LNCAP (cell line): ENCODE results near the gene ANKRD61.

Experiments
- TF ChIP-seq, protein P1 (sequence below): fragments of 450-650 bp; IDR thresholded peaks from 2 replicates; pipeline ENCODE4 v1.5.1; 2017; ENCODE audit warnings: mild to moderate bottlenecking

The ANKRD61 gene

DNA sequence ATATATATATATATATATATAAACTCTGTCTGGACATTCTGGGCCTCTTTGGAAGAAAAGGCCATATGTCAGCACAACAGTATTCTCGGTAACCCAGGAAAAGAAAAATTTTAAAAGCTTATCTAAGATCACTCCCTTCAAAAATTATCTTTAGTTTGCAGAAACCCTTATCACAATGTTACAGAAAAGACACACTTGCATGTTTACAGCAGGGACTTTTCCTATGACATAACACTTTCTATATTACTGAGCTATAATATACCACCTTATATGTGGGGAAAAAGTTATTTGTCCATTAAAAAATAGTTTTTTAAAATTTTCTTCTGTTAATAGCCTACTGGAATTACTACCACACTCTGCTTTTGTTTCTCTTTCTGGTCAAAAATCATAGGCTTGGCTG is 25.4 kb downstream of the ANKRD61 start:
- TF ChIP-seq, protein P1, sequence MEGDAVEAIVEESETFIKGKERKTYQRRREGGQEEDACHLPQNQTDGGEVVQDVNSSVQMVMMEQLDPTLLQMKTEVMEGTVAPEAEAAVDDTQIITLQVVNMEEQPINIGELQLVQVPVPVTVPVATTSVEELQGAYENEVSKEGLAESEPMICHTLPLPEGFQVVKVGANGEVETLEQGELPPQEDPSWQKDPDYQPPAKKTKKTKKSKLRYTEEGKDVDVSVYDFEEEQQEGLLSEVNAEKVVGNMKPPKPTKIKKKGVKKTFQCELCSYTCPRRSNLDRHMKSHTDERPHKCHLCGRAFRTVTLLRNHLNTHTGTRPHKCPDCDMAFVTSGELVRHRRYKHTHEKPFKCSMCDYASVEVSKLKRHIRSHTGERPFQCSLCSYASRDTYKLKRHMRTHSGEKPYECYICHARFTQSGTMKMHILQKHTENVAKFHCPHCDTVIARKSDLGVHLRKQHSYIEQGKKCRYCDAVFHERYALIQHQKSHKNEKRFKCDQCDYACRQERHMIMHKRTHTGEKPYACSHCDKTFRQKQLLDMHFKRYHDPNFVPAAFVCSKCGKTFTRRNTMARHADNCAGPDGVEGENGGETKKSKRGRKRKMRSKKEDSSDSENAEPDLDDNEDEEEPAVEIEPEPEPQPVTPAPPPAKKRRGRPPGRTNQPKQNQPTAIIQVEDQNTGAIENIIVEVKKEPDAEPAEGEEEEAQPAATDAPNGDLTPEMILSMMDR, result no peak

DNA sequence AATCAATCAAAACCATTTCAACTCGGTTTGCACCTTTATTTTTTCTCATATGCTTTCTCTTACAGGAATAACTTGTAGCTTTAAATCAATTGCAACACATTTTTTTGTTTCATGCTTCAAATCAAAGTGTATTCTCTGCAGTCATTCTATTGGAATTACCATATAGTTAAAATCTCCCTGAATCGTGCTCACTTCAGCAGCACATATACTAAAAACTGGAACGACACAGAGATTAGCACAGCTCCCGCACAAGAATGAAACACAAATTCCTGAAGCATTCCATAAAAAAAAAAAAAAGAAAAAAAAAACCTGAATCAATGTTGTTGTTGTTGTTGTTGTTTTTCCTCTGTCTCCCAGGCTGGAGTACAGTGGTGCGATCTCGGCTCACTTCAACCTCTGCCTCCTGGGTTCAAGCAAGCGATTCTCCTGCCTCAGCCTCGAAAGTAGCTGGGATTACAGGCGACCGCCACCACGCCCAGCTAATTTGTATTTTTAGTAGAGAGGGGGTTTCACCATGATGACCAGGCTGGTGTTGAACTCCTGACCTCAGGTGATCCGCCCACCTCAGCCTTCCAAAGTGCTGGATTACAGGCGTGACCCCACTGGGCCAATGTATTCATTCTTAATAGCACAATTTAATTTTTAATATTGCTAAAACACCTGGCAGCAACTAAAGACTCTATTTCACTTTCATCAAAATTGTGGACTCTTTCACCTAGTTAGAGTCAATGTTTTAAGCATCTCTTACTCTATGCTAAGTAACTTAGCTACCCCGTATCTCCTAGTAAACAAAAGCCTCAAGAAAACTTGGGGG is 26.3 kb downstream of the ANKRD61 start:
- TF ChIP-seq, protein P1, result no peak

DNA sequence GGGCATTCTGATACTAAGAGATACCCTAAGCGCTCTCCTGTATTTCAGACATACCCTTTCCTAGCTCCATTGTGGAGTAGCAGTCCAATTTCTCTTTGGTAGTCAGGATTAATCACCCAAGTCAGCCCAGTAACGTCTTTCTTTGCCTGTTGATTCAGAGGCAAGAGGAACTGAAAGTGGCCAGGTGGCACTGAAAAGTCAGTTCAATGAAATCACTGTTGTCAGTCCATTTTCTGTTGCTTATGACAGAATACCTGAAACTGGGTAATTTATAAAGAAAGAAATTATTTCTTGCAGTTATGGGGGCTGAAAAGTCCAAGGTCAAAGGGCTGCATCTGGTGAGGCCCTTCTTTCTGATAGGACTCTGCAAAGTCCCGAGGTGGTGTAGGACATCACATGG is 40.2 kb downstream of the ANKRD61 start:
- TF ChIP-seq, protein P1, result no peak

DNA sequence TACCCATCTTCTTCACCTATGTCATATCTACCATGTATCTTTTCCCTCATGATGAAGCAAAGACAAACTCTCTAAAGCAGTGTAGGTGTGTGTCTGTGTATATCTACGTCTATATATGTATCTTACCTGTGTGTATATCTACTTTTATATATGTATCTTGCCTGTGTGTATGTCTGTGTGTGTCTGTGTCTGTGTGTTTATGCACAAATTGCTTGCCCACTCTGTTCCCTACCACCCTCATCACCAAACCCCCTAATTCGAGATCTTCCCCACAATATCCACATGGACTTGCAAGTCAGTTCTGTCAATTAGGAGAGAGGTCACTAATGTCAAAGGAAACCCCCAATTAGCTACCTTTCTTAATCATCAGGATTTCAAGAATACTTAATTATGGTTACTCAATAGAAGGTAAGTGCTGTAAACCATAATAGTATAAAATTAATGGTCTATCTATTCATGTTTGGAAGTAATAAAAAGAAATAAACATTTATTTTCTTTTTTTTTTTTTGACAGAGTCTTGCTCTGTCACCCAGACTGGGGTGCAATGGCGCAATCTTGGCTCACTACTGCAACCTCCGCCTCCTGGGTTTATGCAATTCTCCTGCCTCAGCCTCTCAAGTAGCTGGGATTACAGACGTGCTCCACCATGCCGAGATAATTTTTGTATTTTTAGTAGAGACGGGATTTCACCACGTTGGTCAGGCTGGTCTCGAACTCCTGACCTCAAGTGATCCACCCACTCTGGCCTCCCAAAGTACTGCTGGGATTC is 43.6 kb downstream of the ANKRD61 start:
- TF ChIP-seq, protein P1, result no peak

DNA sequence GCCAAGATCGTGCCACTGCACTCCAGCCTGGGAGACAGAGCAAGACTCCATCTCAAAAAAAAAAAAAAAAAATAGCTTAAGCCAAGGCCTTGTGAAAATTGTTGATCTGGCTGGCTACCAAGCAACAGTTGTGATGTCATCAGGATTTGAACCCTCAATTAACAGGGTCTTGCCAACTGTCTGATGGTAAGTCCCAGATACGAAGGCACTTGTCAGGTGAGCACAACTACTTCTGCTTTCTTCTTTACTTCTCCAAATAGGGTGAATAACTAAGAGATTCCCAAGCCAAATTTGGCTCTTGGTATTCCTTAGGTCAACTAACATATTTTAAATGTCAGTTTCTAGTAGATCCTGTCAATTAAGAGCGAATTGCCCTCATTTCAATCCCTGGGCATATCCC is 47.4 kb downstream of the ANKRD61 start:
- TF ChIP-seq, protein P1, result no peak
